Tibial nerve (tissue), 4 donors: ENCODE data around the gene HSPB6.

Source experiments
- EP300 ChIP-seq, 2 donors: sonication (generic); formaldehyde crosslinking; IDR thresholded peaks; one replicate each; pipeline ENCODE4 v1.6.1; 2017; ENCODE audit warnings: antibody characterized with exemption in 2 of 2, mild to moderate bottlenecking in 1 of 2
- POLR2A ChIP-seq, 2 donors: fragments of 450-650 bp; IDR thresholded peaks; one replicate each; pipeline ENCODE4 v1.6.1; 2017; ENCODE audit warnings: antibody characterized with exemption in 2 of 2, mild to moderate bottlenecking in 2 of 2, moderate library complexity in 2 of 2
- TF ChIP-seq, protein P1 (sequence below), 5 experiments: fragments of 200-600 bp in 3 of 5; fragments of 450-650 bp in 2 of 5; sonication (generic) in 3 of 5; IDR thresholded peaks; one replicate each; pipeline ENCODE4 v1.5.1; 2016 to 2019; ENCODE audit warnings: antibody characterized with exemption in 5 of 5, mild to moderate bottlenecking in 3 of 5, moderate library complexity in 2 of 5

DNA sequence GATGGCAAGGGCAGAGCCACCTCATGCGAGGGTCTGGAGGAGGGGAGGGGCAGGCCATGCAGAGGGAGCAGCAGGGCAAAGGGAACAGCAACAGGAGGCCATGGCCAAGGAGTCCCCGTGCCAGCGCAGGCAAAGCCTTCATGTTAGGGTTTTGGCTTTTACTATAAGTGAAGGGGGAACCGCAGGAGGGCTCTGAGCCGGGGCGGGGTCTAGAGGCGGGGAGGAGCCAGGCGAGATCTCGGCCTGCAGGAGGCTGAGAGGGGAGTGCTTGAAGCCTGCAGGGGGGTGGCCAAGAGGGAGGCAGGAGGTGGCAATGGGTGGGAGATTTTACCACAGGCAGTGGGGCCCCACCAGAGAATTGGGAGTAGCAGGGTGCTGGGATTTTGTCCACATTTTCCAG, 24.8 kb upstream of the HSPB6 start:
- TF ChIP-seq, protein P1, sequence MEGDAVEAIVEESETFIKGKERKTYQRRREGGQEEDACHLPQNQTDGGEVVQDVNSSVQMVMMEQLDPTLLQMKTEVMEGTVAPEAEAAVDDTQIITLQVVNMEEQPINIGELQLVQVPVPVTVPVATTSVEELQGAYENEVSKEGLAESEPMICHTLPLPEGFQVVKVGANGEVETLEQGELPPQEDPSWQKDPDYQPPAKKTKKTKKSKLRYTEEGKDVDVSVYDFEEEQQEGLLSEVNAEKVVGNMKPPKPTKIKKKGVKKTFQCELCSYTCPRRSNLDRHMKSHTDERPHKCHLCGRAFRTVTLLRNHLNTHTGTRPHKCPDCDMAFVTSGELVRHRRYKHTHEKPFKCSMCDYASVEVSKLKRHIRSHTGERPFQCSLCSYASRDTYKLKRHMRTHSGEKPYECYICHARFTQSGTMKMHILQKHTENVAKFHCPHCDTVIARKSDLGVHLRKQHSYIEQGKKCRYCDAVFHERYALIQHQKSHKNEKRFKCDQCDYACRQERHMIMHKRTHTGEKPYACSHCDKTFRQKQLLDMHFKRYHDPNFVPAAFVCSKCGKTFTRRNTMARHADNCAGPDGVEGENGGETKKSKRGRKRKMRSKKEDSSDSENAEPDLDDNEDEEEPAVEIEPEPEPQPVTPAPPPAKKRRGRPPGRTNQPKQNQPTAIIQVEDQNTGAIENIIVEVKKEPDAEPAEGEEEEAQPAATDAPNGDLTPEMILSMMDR (IDR thresholded peaks at IDR 0.05) = no peak
- no peak for TF ChIP-seq POLR2A (IDR thresholded peaks at IDR 0.05)
- no peak for TF ChIP-seq EP300 (IDR thresholded peaks at IDR 0.05)
